GM21717 (cell line): ENCODE results near the gene FPR1.
"Not testable (repeated sequence)": the region's sequence is repeated elsewhere in the genome, so short reads cannot be mapped to it uniquely, and the experiment has no call there.

Experiments used
- ATAC-seq: cut with Tn5 transposase; IDR thresholded peaks from one replicate; pipeline ENCODE4 v1.9.1; 2021; ENCODE audit warnings: mild to moderate bottlenecking, moderate library complexity; ENCODE audit not compliant: unreplicated experiment

FPR1 gene

DNA sequence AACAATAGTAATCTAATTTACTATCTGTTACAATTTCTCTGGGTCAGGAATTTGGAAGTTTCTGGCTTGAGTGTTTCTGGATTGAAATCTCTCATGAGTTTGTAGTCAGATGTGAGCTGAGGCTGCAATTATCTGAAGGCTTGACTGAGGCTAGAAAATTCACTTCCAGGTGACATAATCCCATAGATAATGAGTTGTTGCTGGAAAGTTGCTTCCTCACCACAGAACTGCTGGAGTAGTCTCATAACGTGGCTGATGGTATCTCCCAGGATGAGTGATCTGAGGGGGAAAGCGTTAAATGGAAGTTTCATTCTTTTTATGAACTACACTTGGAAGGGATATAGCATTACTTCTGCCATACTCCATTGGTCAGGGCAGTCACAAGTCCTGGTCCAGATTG is 28.0 kb upstream of the FPR1 start:
- ATAC-seq: no peak

DNA sequence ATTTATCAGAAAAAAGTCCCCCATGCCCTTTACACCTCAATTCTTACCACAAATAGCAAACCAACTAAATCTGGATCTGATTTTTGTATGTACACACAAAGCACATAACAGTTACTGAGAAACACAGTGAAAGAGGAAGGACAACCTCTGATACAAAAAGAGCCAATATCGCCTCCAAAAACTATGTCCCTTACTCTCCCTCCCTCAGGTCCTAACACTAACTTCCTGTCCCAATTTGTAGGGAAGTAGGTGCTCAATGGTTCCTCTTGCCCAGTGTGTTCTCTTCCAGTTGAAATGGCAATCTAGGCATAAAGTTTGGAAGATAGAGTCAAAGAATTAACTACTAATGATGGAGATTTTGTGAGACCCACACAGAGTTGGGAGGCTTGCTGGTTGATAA is 27.5 kb upstream of the FPR1 start:
- ATAC-seq: no peak

DNA sequence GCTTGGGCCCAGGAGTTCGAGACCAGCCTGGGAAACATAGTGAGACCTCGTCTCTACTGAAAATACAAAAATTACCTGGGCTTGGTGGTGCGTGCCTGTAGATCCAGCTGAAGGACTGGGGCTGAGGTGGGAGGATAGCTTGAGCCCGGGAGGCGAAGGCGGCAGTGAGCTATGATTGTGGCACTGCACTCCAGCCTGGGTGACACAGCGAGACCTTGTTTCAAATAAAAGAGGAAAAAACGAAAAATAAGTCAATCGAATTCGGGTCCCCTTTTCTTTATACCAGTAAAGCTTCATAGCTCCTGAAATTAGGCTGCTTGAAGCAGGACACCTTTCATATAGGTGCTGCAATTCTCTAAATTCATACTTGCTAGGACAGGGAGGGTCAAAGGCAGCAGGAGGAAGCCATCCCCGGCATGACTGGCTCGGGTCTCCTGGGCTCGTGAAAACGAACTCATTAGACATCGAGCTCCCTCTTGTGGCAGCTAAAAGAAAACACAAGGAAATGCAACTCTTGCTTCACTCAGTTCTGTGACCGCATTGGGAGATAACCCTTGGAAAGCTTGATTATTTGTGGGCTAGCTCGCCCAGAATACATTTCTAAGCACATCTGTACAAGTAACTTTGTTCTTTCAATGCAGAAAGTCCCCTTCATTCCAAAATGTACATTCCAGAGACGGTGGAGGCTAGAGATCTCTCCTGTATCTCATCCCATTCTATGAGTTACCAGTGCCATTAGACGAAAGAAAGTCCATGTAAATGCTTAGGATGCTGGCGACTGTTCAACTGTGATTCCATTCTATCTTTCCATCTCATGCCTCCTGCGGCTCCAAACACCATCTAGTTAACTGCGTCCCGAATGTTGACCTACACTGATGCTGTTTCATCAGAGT is 26.1 kb upstream of the FPR1 start:
- ATAC-seq: no peak

DNA sequence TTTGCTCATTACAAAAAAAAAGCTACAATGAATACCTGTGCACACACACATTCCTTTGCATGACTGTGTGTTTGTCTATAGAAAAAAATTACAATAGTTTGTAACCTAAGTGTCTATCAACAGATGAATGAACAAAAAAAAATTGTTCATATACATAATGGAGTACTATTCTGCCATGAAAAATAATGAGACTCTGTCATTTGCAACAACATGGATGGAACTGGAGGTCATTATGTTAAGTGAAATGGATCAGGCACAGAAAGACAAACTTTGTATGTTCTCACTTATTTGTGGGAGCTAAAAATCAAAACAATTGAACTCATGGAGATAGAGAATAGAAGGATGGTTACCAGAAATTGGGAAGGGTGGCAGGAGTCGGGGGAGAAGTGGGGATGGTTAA is 24.9 kb upstream of the FPR1 start:
- not testable (repeated sequence) for ATAC-seq

DNA sequence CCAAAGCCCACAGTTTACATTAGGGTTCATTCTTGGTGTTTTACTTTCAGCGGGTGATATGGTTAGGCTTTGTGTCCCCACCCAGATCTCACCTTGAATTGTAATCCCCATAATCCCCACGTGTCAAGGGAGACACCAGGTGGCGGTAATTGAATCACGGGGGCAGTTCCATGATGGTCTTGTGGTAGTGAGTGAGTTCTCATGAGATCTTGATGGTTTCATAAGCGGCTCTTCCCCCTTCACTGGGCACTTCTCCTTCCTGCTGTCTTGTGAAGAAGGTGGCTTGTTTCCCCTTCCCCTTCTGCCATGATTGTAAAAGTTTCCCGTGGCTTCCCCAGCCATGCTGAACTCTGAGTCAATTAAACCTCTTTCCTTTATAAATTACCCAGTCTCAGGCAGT is 21.3 kb upstream of the FPR1 start:
- no peak for ATAC-seq

DNA sequence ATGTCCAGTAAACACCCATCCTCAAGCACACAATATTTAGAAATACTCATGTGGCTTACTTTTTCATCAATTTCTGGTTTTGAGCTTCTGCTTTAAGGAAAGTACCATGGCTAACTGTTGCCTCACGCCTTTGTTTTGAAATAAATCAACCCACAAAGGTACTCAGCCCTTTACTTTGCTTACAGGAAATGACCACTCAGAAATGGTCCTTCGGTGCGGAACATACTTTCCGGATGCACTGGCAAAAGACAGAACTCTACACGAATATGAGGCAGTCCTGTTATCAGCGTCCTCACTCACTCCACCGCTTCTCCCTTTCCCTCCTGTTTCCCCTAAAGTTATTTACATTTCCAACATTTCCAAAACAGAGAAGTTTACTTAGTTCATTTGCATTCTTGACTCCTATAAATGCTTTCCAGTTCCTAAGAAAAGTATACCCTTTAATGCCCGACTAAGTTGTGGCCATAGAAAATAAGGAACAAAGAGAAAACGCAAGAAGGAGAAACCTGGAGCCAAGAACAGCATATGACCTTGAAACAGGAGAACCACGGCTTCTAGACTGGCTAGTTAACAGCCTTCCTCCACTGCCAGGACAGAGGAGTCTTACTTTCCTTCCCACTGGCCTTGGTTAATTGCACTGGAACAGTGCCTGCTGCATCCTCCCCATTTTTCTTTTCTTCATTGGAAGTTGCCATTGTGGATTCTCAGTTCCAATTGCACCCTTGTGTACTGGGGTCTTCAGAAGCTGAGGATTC is 19.9 kb upstream of the FPR1 start:
- ATAC-seq: no peak

DNA sequence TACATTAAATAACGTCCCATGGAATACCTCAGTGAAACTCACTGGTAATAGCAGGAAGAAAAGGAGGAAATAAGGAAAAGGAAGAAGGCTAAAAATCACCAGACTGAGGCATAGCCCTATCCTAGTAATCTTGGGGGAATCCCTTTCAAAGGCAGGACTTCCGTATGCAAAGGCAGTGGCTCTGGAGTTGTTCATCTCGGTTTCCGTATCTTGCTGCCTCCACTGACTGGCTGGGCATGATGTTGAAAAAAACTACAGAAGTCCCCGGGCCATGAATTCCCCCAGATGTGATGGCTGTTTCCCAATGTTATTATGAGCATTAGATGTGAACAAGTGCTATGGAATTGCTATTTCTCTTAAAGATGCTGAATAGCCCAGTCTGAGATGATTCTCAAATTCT is 14.8 kb upstream of the FPR1 start:
- no peak for ATAC-seq

DNA sequence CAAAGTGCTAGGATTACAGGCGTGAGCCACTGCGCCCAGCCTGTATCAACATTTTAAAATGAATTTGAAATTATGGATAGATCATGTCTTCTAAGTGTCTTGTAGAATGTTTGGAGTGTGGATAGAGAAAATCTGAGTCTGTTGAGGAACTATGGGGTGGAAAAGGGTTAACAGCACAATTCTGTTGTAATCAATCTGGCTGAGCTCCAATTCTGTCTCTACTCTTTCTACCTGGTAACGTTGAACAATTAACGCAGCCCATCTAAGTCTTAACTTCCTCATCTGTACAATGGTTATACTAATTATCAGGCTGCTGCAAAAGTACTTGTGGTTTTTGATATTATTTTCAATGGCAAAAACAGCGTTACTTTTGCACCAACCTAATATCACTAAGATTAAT is 13.4 kb upstream of the FPR1 start:
- ATAC-seq: no peak

DNA sequence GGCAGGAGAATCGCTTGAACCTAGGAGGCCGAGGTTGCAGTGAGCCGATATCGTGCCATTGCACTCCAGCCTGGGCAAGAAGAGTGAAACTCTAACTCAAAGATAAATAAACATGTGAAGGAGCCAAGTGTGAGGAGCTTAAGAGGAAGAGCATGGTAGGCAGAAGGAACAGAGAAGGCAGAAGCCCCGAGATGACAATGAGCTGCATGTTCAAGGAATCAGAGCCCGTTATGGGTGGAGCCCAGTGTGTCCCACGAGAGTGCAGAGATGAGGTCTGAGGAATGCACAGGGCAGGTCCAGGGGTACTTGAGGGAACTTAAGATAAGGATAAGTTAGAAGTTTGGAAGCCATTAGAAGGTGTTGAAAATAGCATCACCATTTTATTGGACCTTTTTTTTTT is 10.0 kb upstream of the FPR1 start:
- ATAC-seq: no peak

DNA sequence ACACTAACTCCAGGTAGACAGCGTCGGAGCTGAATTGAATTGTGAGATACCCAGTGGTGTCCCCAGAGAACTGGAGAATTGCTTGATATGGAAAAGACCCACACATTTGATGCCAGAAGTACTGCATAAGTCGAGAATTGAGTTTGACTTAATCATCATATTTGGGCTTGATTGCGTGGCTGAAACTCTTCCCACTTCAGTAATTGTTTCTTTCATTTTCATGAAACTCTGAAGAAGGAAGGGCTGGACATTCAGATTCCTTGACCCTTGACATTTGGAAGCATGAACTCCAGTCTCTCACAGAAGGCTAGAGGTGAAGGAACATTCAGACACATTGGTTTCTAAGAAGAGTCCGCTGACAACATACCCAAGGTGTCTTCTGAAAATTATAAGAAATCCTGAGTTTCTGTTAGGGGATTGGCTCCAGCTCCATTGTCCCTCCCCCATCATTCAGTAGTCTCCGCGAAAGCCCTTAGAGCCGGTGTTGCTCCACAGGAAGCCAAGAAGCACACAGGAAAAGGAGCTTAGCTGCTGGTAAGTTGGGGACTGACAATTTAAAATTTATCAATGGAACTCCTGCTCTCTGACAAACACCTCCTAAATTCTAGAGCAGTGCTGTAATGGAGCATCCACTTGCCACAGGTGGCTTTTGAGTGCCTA is 9.1 kb upstream of the FPR1 start, which contains the start of gene FPR2:
Gene FPR2, plus strand, starts transcription at position 484 of the 660 bp plus-strand sequence. CDS start 7,479 bp downstream, outside the sequence.
- no peak for ATAC-seq

DNA sequence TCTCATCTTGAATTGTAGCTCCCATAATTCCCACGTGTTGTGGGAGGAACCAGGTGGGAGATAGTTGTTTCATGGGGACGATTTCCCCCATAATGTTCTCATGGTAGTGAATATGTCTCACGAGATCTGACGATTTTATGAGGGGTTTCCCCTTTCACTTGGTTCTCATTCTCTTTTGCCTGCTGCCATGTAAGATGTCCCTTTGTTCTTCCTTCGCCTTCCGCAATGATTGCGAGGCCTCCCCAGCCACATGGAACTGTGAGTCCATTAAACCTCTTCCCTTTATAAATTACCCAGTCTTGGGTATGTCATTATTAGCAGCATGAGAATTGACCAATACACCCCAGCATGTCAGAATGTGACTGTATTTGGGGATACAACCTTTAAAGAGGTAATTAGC is 3.9 kb upstream of the FPR1 start:
- no peak for ATAC-seq

DNA sequence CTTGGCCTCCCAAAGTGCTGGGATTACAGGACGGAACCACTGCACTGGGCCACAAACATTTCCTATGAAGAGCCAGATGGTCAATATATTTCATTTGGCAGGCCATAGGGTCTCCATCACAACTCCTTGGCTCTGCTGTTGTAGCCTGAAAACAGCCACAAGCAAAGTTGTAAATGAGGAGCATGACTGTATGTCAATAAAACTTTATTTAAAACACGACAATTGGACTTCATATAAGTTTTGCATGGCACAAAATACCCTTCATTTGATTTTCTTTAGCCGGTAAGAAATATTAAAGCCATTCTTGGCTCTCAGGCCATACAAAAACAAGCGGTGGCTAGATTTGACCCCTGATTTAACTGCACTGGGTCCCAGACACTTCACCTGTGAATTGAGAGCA is 3.1 kb upstream of the FPR1 start:
- no peak for ATAC-seq

DNA sequence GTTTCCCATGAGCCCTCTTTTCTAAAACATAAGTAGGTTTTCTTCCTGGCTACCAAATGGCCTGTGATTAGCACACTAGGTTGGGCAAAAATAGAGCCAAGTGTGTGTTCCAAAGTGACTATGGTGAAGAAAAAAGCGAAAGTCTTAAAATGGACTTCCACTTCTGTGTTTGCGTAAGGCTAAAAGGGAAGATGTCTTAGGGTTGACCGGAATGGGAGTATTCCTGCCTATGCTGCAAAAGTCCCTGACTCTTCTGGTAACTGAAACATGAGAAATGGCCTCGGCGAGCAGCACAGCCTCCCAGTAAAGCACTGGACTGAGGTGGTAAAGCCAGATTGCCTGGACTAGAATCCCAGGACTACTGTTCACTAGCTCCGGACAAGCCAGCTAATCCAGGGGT is 2.4 kb upstream of the FPR1 start:
- ATAC-seq: no peak

DNA sequence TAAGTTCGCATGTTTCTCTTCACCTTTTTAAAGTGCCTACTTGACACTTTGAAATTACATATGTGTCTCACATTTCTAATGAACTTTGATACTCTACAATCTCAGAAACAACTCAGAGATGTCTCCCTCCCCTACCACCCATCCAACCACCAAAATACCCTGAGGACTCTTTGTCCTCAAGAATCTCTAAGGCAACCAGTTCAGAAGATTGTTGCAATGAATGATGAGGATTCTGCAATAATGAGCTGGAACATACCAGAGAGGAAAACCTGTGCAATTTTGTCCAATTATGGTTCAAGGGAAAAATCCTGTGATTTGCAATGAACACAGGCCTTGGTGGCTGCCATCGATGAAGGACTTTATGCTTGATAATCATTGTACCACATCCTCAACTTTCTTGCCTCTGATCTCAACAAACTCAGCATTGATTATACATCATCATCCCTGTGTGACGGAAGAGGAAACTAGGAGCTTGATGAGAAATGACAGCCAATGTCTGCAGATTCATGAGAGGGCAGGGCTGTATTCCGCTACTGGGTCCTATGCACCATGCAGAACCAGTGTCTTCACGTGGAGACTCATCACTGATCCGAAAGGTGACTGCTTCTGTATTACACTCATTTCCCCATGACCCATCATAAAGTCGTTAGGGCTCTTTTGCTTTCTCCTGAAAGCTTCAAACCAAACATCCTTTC is 1.1 kb downstream of the FPR1 start:
- no peak for ATAC-seq

DNA sequence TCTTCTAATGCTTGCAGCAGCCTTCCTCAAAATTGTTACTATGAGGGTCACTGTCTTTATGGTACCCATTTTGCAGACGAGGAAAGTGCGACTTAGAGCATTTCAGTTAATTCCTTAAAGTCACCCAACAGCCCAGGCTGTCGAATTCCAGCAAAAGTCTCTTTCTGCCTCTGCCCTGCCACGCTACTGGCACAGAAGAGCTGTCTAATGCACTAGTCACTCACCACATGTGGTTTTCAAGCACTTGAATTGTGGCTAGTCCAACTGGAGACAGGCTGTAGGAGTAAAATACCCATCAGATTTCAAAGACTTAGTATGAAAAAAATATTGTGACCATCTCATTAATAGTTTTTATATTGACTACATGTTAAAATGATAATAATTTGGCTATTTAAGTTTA is 1.7 kb downstream of the FPR1 start:
- ATAC-seq: no peak

DNA sequence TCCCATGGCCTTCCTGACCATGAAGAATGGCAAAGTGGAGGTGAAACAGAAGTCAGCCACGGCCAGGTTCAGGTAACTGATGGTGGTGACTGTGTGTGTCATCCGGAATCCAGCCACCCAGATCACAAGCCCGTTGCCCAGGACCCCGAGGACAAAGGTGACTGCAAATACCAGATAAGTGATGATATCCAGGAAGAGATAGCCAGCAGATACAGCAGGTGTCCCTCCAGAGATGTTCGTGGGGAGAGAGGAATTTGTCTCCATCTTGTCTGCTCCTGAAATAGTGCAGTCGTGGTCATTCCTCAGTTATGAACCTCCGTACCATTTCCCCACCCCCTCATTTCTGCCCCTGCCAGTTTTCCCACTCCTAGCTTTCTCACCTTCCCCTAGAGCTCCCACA is 4.9 kb downstream of the FPR1 start:
- no peak for ATAC-seq

DNA sequence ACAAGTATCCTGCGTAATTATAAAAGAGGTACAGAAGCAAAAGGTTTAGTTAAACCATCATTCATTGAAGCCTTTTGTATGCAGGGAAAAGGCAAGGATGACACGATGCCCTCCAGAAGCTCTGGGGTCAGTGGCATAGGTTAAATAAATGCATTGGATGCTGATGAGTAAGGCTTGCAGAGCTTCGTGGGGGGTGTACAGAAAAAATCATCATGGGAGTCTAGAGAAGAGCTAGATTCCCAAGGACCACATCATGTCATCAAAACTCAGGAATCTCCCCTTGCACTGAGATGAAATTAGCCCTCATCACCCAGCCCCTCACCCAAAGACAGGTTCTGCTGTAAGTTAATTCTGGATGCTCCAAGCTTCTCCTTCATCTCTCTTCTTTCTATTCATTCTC is 8.3 kb downstream of the FPR1 start:
- ATAC-seq: no peak

DNA sequence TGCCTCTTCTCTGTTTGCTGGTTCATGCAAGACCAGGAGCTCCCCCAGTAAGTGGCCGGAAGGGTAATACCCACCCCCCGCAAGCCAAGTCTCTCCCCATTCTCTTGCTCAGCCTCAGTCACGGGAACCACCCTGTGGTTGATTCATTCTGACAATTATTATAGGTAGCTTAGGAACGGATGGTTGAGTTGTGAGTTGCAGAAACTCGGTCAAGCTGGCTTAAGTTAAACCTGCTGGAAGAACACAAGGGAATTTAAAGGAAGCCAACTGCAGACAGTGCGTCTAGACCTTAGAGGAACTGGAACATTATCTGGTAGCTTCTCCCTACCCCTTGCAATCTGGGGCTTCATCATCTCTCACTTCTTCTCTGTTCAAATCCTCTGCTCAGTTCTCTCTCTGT is 8.9 kb downstream of the FPR1 start:
- no peak for ATAC-seq

DNA sequence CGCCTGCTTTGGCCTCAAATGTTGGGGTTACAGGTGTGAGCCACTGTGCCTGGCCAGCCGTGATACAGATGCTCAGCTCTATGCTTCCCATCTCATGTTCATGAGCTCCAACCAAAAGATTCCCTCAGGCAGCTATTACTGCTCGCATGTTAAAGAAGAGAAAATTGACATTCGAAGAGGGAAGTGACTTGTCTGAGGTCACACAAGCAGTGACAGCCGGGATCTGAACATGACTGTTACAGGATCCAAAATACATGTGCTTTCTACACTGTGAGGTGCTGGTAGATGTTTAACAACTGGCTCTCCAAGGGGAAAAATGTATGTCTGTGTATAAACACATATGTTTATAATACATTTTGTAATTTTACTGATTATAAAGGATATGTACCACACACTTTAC is 11.3 kb downstream of the FPR1 start:
- ATAC-seq: no peak

DNA sequence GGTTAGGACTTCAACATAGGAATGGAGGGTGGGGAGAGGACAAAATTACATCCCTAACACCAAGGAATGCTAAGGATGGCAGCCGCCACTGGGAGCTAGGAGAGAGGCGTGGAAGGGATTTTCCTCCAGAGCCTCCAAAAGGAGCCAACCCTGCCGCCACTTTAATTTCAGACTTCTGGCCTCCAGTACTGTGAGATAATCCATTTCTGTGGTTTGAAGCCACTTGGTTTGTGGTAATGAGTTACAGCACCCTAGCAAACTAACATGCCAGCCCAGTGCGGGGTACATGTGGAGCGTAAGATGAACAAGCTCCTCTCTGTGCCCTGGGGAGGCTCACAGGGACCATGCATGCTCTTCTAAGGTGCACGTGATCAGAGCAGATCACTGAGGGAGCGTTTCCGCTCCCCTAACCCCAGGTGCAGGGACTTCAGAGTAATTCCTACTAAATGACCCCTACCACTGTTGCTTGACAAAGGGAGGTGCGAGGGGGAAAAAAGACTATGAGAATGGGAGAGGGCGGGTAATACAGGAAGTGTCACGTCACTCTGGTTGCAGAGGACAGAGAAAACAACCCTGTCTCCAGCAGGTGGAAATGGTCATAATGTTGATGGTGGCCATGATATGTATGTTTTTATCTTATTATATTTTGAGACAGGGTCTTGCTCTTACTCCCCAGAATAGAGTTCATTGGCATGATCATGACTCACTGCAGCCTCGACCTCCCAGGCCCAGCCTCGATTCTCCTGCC is 12.0 kb downstream of the FPR1 start:
- no peak for ATAC-seq
